SKM-1 treated with dmso at 0.1 percent for 144 hours (cell line): ENCODE measurements around the gene AUNIP.

Experiments
- DNase-seq: peaks from one replicate; lab custom pipeline; 2025; ENCODE audit not compliant: unreplicated experiment; lab: John Stamatoyannopoulos, UW

AUNIP gene

GRCh38 chr1:25811384-25812082 lies 47.7 kb downstream of the AUNIP start:
- no peak for DNase-seq

GRCh38 chr1:25810341-25811299 lies 48.6 kb downstream of the AUNIP start:
- peak; percentile 22 for DNase-seq

GRCh38 chr1:25809929-25810328 lies 49.3 kb downstream of the AUNIP start:
- no peak for DNase-seq

- peak; percentile 7 for DNase-seq
Measured at GRCh38 chr1:25809283-25809926, 49.9 kb downstream of the AUNIP start.

GRCh38 chr1:25808481-25809244 lies 50.6 kb downstream of the AUNIP start:
- DNase-seq = no peak

- DNase-seq = no peak
Measured at GRCh38 chr1:25807480-25808390, 51.5 kb downstream of the AUNIP start.

- DNase-seq = no peak
Measured at GRCh38 chr1:25806418-25806817, 52.8 kb downstream of the AUNIP start.

GRCh38 chr1:25805863-25806225 lies 53.4 kb downstream of the AUNIP start:
- DNase-seq = no peak

GRCh38 chr1:25804964-25805862 lies 54.0 kb downstream of the AUNIP start:
- no peak for DNase-seq

GRCh38 chr1:25804244-25804963 lies 54.9 kb downstream of the AUNIP start:
- DNase-seq = no peak

- DNase-seq = no peak
Measured at GRCh38 chr1:25803368-25803767, 55.9 kb downstream of the AUNIP start.

GRCh38 chr1:25802915-25803314 lies 56.3 kb downstream of the AUNIP start:
- no peak for DNase-seq

GRCh38 chr1:25800703-25801377 lies 58.4 kb downstream of the AUNIP start:
- no peak for DNase-seq

GRCh38 chr1:25799935-25800702 lies 59.1 kb downstream of the AUNIP start, which contains the start of gene SELENON:
TSS of gene SELENON (plus strand) at chr1:25800193. CDS start at chr1:25800231, 38 bp downstream.
- no peak for DNase-seq

GRCh38 chr1:25799352-25799934 lies 59.8 kb downstream of the AUNIP start:
- no peak for DNase-seq

GRCh38 chr1:25798666-25799351 lies 60.4 kb downstream of the AUNIP start:
- DNase-seq = no peak
